SU-DHL-6 (cell line): ENCODE measurements around the gene TREML2.
A peak's percentile ranks its signal among the peaks of the same experiment; 100 is the strongest.

Experiments
- H2AFZ ChIP-seq: fragments of 200-600 bp; sonication (generic); 2 replicates; pipeline ENCODE4 v1.6.1; 2014; ENCODE audit warnings: low read depth, mild to moderate bottlenecking, moderate library complexity, mixed read lengths, antibody characterized with exemption, low read length; ENCODE audit not compliant: severe bottlenecking
- H3F3A ChIP-seq: fragments of 200-600 bp; shearing (Covaris generic); 2 replicates; pipeline ENCODE4 v1.6.0; 2016; ENCODE audit warnings: antibody characterized with exemption, mild to moderate bottlenecking; ENCODE audit not compliant: insufficient read depth
- H3K27ac ChIP-seq: fragments of 200-600 bp; sonication (generic); 2 replicates; pipeline ENCODE4 v1.5.1; 2016; ENCODE audit warnings: low read depth, mild to moderate bottlenecking, low read length, moderate library complexity, mixed read lengths
- H3K27me3 ChIP-seq: fragments of 200-600 bp; sonication (generic), shearing (Covaris generic); 2 replicates; pipeline ENCODE4 v1.6.0; 2014; ENCODE audit warnings: mild to moderate bottlenecking, low read length
- H3K36me3 ChIP-seq: fragments of 200-600 bp; sonication (generic); 2 replicates; pipeline ENCODE4 v1.6.1; 2014; ENCODE audit warnings: mild to moderate bottlenecking, low read length, mixed read lengths
- H3K4me2 ChIP-seq: fragments of 300-600, 200-600 bp; shearing (Covaris generic), sonication (generic); 2 replicates; pipeline ENCODE4 v1.6.0; 2014; ENCODE audit warnings: low read length, low read depth, mild to moderate bottlenecking; ENCODE audit not compliant: poor library complexity, severe bottlenecking
- H3K4me3 ChIP-seq: fragments of 200-600 bp; sonication (generic); 2 replicates; pipeline ENCODE4 v1.5.1; 2014; ENCODE audit warnings: antibody characterized with exemption, low read length, mild to moderate bottlenecking, mixed read lengths; ENCODE audit not compliant: insufficient read depth, poor library complexity, severe bottlenecking
- H3K79me2 ChIP-seq: fragments of 200-600 bp; sonication (generic); 2 replicates; pipeline ENCODE4 v1.6.1; 2014; ENCODE audit warnings: mild to moderate bottlenecking, low read length, moderate library complexity; ENCODE audit not compliant: insufficient read depth
- H3K9ac ChIP-seq: fragments of 200-600 bp; sonication (generic); 2 replicates; pipeline ENCODE4 v1.7.0; 2014; ENCODE audit warnings: mild to moderate bottlenecking, low read length
- H3K9me2 ChIP-seq: fragments of 200-600 bp; sonication (generic); replicated peaks from 2 replicates; pipeline ENCODE4 v1.6.1; 2014; ENCODE audit warnings: low read length; ENCODE audit not compliant: insufficient read depth
- H3K9me3 ChIP-seq: fragments of 200-600 bp; sonication (generic); 2 replicates; pipeline ENCODE4 v1.6.1; 2014; ENCODE audit warnings: low read length, mixed read lengths; ENCODE audit not compliant: insufficient read depth
- H4K20me1 ChIP-seq: fragments of 200-600 bp; sonication (generic); 2 replicates; pipeline ENCODE4 v1.6.1; 2014; ENCODE audit warnings: low read depth, mild to moderate bottlenecking, antibody characterized with exemption, low read length, moderate library complexity, mixed read lengths
- CTCF ChIP-seq: fragments of 200-600 bp; sonication (generic); IDR thresholded peaks from one replicate; pipeline ENCODE4 v1.5.1; 2017; ENCODE audit warnings: antibody characterized with exemption, mild to moderate bottlenecking, low read length, moderate library complexity; ENCODE audit not compliant: insufficient read depth, poor library complexity, severe bottlenecking
- EZH2phosphoT487 ChIP-seq: fragments of 200-600 bp; sonication (generic), shearing (Covaris generic); conservative IDR thresholded peaks from 2 replicates; pipeline ENCODE4 v1.6.1; 2018; ENCODE audit warnings: mild to moderate bottlenecking, antibody characterized with exemption, low read length, moderate library complexity, mixed read lengths

TREML2 gene

GRCh38 chr6:41199552-41200246 lies 1.2 kb downstream of the TREML2 start:
- H3F3A ChIP-seq, result peaks cover 11% of the 10 kb centered on the region
- H3K9me3 ChIP-seq, result no peaks in the 10 kb centered on the region
- no peaks in the 10 kb centered on the region for H3K36me3 ChIP-seq
- TF ChIP-seq CTCF (no peak), EZH2phosphoT487 (no peak)
- no peaks in the 10 kb centered on the region for H3K9me2 ChIP-seq
- H3K4me2 ChIP-seq, result peak overlapping the region; percentile 38
- H3K27me3 ChIP-seq, result peaks cover 4% of the 10 kb centered on the region; the same call in 1 of the 2 replicates
- no peaks in the 10 kb centered on the region for H4K20me1 ChIP-seq
- no peak overlapping the region for H3K4me3 ChIP-seq
- no peaks in the 10 kb centered on the region for H3K79me2 ChIP-seq
- peak overlapping the region; percentile 66 for H3K27ac ChIP-seq
- no peak overlapping the region for H2AFZ ChIP-seq
- H3K9ac ChIP-seq, result peak overlapping the region; percentile 6; the same call in 1 of the 2 replicates

DNA sequence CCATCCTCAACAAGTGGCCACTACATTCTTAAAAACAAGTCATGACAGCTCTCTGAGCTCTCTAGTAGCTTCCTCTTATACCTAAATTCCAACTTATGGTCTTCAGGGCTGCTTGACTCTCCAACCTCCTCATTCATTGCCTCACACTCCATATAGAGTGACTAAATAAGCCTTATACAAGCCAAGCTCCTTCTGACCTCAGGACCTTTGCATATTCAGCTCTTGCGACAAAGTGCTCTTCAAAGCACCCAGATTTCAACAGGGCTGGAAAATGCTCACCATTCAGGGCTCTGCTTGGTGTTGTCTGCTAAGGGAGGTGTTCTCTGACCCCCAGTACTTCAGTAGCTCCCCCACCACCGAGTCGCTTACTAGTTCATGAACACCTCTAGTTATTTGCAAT lies 3.7 kb downstream of the TREML2 start:
- H3K9me2 ChIP-seq, result no peaks in the 10 kb centered on the region
- H3K27me3 ChIP-seq, result peaks cover 4% of the 10 kb centered on the region; the same call in 1 of the 2 replicates
- H3K79me2 ChIP-seq, result no peaks in the 10 kb centered on the region

GRCh38 chr6:41194386-41194785 lies 6.6 kb downstream of the TREML2 start:
- H3K27ac ChIP-seq, result no peak overlapping the region
- H3K9ac ChIP-seq, result no peak overlapping the region
- H3K4me3 ChIP-seq, result no peak overlapping the region
- H3K4me2 ChIP-seq, result no peak overlapping the region
- no peaks in the 10 kb centered on the region for H3K9me2 ChIP-seq
- no peaks in the 10 kb centered on the region for H4K20me1 ChIP-seq
- H2AFZ ChIP-seq, result no peak overlapping the region
- H3F3A ChIP-seq, result no peaks in the 10 kb centered on the region
- no peaks in the 10 kb centered on the region for H3K79me2 ChIP-seq
- H3K27me3 ChIP-seq, result peaks cover 4% of the 10 kb centered on the region; the same call in 1 of the 2 replicates
- H3K36me3 ChIP-seq, result no peaks in the 10 kb centered on the region
- peaks cover 13% of the 10 kb centered on the region; the same call in 1 of the 2 replicates for H3K9me3 ChIP-seq
- TF ChIP-seq CTCF (no peak), EZH2phosphoT487 (no peak)

More for the DNA sequence above, 3.7 kb downstream of the TREML2 start:
- Histone ChIP-seq H3K9me3 (no peaks in the 10 kb centered on the region), H2AFZ (no peak overlapping the region), H3F3A (peaks cover 11% of the 10 kb centered on the region), H3K9ac (no peak overlapping the region), H4K20me1 (no peaks in the 10 kb centered on the region), H3K36me3 (no peaks in the 10 kb centered on the region), H3K4me2 (no peak overlapping the region), H3K4me3 (no peak overlapping the region), H3K27ac (no peak overlapping the region)
- TF ChIP-seq EZH2phosphoT487, result no peak
- TF ChIP-seq CTCF, result no peak
